HG02840 (cell line): ENCODE measurements around the gene ZNF207.
A peak's percentile ranks its signal among the peaks of the same experiment; 100 is the strongest.
"Not testable (repeated sequence)": the region's sequence is repeated elsewhere in the genome, so short reads cannot be mapped to it uniquely, and the experiment has no call there.

Experiments used
- ATAC-seq: cut with Tn5 transposase; IDR thresholded peaks from one replicate; pipeline ENCODE4 v1.9.1; 2021; ENCODE audit warnings: mild to moderate bottlenecking, moderate library complexity, moderate number of reproducible peaks; ENCODE audit not compliant: unreplicated experiment, low FRiP score

ZNF207 gene

DNA sequence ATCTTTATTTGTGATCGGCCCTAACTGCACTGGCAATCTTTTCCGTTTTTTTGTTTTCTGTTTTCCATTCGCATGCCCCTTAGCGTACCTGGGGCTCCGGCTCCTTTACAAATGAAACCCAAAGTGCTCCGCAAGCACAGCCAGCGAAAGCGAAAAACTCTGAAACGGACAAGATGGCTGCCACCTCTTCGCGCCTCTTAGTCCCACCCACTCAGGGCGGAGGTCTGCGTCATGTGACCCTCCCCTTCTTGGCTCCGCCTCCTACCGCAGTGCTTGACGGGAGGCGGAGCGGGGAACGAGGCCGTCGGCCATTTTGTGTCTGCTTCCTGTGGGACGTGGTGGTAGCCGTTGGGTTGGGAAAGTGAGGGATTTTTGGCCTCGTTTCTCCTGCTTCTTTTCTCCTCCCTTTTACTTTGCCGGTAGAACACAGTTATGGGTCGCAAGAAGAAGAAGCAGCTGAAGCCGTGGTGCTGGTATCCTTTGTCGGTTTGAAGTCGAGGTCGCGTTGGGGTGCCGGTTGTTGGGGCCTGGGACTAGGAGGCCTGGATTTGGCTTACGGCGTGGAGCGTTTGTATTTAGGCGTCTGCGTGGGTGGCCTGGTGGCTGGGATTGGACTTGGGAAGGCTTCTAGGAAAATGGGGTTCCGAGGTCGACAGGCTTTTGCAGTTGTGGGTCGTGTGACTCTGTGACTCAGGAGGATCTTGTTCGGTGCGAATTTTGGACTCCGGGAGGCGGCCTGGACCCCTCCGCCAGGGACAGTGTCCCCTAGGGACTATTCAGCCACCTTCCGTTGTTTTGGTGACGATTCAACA, at the start of gene ZNF207:
TSS of gene ZNF207 (plus strand) at position 304 of the 812 bp plus-strand sequence. CDS start at position 433, 129 bp downstream.
- ATAC-seq, result peak; percentile 95

DNA sequence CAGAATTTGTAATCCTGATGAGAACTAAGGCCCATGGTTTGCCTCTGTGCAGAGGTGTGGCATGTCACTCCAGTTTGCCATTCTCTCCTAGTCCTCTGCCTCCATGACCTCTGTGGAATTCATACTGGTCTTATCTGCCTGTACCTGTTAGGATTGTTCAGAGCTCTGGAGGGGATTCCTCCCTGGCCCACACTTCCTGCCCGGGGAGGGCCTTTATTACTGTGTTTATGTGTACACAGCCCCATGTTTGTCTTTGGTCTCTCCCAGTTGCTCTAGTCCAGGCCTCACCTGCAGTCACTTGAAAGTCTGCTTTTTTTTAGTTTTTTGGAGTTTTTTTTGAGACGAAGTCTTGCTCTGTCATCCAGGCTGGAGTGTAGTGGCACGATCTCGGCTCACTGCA, 47.9 kb upstream of the ZNF207 start:
- no peak for ATAC-seq

DNA sequence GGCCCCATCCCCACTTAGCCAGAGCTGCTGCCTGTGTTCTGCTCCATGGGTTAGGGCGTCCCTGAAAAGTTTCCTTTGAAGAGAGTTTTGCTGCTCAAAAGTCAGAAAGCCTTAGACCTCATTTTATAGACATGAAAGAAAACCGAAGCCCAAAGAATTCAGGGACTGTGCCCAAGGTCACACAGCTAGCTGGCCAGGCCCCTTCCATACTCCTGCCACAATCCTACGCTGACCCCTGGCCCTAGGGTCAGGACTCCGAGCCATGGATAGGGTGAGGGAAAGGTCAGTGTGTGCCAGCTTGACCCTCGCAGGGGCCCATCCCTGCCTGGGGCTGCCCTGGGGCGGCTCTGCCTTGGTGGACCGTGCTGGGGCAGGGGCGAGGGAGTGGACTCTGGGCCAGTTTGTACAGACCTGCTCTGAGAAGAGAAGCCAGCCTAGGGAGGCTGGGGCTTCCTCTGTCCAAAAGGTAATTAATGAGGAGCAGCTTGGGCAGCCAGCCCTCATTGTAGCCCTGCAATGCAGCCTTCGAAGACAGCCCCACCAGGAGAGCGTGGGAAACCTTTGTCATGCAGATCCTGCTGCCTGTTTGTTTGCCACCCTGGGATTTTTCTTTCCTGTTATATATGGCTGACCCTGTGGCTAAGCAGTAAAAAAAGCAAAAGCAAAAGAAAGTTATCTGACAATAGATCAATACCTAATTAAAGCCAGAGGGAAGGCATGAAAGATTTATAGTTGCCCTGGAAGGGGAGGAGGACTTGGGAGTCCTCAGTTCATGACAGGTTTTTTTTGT, 46.9 kb upstream of the ZNF207 start:
- ATAC-seq, result no peak

DNA sequence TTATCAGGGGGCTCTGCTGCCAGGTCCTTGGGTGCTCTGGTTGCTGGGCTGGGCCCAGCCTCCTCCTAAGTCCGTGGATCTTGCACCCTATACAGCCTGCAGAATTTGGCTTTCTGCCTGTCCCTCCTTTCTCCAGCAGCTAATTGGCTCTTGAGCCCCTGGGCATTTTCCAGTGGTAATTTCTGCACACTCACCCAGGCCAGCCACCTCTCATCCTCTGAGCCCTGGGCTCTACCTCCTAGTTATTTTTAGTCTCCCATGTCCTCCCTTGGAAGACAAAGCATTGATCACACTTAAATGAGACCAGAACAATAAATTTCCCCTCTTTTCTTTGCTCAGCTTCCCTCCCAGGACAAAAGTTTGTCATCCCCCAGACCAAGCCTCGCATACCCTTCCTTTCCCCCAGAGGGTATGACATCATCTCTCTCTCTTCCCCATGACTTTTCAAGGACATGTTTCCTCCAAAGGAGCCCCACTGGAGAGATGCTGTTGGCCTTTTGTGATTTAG, 46.1 kb upstream of the ZNF207 start:
- no peak for ATAC-seq

DNA sequence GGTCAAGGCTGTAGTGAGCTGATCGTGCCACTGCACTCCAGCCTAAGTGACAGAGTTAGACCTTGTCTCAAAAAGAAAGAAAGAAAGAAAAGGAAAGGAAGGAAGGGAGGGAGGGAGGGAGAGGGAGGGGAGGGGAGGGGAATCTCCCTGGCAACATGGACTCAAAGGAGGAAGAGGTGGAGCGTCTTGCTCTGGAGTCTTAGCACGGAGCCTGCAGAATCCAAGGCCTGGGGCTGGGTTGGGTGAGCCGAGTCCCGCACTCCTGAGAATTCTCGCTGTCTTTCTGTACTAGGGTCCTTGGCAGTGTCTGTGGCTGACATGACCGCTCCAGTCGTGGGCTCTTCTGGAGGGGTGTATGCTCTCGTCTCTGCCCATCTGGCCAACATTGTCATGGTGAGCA, 44.9 kb upstream of the ZNF207 start:
- no peak for ATAC-seq

DNA sequence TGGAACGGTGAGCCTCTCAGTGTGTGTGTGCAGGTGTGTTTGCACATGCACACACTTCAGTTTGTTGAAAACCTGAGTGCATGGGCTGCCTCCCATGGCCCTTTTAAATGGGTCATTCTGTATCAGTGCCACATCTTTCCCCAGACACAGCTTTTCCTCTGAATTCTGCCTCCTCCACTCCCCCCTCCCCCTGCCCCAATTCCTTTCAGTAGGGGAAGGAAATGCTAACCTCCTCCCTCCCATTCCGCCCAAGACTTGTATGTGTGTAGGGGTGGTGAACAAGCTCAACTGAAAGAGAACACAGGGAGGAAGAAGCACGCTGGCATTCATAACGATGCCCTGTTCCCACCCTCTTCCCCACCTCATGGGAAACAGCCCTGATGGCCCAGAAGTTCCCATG, 42.3 kb upstream of the ZNF207 start:
- no peak for ATAC-seq

DNA sequence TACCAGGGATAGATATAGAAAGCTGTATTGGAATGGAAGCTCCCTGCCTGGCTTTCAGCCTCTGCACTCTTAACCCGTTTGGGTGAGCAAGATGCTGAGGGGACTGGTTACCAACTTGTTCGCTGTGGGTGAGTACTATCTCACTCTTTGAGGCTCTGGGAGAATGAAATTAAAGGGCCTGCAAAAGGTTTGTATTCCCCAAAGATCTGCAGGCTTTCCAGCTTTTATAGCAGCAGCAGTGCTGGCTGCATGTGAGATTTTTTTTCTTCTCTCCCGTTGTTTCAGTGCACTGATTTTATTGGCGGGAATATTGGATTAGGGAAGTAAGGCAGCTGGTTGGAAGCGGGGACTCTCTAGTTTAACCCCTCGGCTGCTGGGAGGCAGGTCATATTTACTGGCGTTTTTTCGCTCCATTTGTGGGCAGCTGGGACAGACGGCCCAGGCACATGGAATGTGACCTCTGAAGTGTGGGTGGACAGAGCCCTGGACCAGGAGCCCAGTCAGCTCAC, 38.9 kb upstream of the ZNF207 start:
- no peak for ATAC-seq

DNA sequence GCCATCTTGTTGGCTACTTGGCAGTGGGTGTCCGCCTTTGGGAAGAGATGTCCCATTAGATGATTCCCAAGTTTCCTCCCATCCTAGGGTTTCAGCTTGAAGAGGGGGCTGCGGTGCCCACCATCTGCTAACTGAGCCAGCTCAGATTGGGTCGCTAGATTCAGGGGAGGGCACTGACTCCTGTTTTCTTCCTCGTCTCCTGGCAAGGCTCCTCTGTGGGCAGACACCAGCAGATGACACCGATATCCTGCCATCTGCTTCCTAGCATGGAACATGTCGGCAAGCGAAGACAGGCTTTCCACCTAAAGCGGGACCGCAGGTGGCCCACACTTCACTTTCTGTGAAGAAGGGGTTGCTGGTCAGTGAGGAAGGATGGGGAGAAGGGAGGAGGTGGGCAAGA, 35.3 kb upstream of the ZNF207 start:
- no peak for ATAC-seq

DNA sequence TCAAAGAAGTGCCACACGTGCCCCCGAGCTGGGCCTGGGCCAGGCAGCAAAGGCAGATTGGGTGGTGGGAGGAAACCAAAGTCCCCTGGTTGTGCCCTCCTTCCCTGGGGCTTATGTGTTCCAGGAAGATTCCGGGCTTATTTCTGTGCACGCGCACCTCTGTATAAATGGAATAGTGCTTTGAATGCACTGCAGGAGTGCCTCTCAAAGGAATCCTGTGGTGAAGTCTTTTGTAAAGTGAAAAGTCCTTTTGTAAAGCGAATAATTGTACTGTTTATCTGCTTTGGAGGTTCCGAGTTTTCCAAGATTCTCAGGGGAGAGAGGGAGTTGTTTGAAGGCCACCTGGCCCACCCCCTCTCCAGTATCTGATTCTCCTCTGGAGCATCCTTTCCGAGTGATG, 34.8 kb upstream of the ZNF207 start:
- ATAC-seq, result no peak

DNA sequence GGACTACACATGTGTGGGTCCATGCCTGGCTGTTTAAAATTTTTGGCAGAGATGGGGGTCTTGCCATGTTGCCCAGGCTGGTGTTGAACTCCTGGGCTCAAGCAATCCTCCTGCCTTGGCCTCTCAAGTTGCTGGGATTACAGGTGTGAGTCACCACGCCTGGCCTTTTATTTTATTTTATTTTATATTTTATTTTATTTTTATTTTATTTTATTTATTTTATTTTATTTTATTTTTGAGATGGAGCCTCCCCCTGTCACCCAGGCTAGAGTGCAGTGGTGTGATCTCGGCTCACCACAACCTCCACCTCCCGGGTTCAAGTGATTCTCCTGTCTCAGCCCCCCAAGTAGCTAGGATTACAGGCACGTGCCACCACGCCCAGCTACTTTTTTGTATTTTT, 33.3 kb upstream of the ZNF207 start:
- not testable (repeated sequence) for ATAC-seq

DNA sequence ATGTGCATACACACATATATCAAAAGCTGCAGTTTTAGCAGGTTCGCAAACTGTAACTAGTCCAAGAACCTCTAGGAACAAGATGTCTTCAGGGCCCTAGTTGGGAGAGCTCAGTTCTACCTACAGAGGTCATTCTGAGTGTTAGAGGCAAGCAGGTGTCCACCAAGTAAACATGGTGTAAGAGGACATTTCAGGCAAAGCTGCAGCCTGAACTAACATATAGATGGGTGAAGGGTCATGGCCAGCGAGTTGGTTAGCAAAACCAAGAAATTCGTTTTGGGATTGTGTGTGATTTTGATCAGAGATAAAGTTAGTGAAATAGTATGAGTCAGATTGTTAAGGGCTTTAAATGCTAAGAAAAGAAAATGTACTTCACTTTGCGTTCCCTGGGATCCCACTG, 32.6 kb upstream of the ZNF207 start:
- no peak for ATAC-seq

DNA sequence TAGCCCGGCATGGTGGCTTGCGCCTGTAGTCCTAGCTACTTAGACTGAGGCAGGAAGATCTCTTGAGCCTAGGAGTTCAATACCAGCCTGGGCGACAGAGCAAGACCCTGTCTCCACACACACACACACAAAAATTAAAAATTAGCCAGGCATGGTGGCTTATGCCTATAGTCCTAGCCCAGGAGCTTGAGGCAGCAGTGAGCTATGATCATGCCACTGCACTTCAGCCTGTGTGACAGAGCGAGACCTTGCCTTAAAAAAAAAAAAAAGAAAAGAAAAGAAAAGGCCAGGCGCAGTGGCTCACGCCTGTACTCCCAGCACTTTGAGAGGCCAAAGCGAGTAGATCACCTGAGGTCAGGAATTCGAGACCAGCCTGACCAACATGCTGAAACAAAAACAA, 31.9 kb upstream of the ZNF207 start:
- ATAC-seq, result no peak

DNA sequence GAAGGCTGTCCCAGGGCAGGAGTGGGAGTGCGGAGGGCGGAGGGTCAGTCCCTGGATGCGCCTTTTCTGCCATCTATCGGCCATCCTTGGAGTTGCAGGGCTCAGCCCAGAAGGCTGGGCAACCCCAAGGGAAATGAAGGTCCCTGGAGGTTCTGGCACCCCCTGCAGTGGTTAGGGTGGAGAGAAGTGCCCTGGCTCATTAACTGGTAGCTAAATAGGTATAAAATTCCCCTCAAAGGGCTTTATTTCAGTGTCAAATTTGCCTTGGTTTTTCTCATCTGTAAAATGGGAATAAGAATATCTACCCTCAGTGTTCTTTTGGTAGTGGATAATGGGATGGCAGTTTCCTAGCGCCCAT, 30.4 kb upstream of the ZNF207 start:
- peak; percentile 59 for ATAC-seq

DNA sequence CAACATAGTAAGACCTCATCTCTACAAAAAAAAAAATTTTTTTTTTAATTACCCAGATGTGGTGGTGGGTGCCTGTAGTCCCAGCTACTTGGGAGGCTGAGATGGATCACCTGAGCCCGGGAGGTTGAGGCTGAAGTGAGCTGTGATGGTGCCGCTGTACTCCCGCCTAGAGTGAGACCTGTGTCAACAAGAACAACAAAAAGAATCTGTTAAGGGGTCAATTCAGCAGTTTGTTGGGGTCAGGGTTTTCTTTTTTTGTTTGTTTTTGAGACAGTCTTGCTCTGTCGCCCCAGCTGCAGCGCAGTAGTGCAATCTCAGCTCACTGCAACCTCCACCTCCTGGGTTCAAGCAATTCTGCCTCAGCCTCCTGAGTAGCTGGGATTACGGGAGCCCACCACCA, 29.9 kb upstream of the ZNF207 start:
- ATAC-seq, result not testable (repeated sequence)

DNA sequence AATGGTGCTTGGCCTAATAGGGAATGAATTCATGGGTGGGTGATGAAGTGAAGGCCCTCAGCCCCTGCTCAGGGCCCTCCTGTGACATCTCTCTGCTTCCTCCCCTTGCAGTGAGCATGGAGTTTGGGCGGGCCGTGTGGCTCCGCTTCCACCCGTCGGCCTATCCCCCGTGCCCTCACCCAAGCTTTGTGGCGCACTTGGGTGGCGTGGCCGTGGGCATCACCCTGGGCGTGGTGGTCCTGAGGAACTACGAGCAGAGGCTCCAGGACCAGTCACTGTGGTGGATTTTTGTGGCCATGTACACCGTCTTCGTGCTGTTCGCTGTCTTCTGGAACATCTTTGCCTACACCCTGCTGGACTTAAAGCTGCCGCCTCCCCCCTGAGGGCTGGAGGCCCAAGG, 29.1 kb upstream of the ZNF207 start:
- ATAC-seq, result no peak

DNA sequence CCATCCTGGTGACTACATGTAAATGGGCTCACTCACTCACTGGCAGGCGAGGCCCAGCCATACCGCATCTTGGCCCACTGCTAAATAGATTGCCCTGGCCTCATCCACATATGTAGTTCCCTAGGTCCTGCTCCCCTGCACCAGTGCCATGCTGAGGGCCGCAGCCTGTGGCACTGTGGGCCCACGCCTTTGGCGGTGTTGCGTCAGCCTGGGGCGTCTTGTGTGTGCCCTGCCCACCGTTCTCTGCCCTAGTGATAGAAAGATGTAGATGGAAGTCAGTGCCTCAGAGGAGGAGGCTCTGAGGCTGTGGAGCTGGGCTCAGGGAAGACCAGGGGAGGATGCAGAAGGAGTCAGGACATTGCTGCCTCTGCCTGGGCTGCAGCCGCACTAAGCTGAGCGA, 26.9 kb upstream of the ZNF207 start:
- no peak for ATAC-seq

DNA sequence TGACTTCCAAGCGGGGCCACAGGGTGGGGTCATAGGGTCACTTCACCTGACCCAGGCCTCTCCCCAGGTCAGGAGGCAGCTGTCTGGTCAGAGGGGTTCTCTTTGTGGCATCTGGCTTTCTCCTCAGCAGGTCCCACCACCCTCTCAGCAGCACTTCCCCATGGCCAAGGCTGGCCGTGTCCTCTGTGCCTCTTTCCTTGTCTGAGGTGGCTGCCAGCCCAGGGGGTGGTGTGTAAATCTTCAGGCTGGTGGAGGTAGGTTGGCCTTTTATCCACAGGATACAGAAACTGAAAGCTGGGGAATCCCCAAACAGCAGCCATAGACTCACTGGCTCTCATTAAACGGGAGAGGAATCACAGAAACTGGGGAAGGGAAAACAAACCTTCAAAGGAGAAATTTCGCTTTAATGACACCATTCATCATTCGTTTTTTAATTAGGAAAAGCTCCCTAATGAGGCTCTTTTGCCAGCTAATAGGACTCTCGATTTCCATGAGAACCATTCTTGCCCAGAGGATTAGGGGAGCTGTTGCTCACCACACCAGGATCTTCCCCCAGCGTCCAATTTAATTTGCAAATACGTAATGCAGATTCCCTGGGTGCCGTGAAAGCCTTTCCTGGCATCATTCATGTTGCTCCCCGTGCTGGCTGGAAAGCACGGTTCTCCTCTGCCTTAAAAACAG, 26.0 kb upstream of the ZNF207 start:
- ATAC-seq, result no peak

DNA sequence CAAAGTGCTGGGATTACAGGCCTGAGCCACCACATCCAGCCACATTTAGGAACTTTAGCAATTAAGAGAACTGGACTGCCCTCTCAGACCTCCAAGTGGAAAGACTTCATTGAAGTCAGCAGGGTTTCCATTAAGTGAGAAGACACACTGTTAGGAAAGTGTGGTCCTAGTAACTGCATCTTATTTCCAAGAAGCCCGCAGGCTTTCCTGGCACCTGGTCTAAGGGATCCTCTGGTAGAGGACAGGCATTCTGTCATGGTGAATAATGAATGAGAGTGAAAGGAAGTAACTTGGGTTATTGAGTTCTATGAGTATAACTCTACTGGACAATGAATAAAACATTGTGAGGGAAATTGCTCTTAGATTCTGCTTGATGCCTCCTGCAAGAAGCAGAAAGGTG, 22.0 kb upstream of the ZNF207 start:
- no peak for ATAC-seq

DNA sequence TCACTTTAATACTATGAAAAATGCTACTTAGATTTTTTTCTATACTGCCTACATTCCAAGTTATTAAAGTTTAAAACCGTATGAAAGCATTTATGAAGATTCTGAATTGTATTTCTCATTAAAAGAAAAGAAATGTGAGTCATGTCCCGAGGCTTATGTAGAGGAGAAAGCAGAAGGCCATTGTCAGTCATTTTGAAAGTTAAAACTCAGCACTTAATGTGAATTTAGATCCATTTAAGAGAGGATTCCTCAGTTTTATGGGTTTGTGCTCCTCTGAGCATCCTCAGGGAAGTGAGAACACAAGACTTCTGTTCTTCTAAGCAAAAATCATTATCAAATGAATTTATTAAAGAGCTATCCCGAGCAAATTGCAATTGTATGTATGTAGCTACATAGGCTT, 19.8 kb upstream of the ZNF207 start:
- no peak for ATAC-seq

DNA sequence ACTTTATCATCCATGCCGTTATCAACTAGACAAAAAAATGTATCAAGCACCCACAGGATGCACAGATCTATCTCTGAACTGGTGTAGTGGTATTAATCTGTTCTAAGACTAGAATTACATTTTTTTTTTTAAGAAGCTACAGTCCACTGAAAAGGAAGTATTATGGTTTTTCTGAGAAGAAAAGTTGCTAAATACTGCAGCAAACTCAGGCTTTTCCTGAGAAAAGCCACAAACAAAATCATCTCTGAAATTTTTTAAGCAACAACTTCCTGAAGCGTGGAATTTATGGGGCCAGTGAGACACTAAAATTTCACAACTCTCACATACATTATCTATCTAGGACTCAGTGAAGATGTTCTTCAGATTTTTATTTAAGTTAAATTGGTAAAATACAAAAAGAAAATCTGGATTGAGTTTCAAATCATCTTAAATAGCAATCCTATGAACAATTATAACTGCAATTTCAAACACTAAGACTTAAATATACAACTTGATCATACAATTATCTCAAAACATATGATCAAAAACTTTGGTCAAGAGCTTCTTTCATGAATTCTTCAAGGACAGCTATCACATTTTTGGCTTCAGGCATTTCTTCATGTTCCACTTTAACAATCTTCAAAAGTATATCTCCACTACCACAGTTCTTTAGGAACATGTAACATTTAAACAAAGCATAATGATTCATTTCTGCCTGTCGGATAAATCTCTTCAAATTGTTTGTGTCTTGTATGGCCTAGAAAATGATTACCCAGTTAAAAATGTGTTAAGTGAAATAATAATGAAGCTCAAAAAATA, 18.5 kb upstream of the ZNF207 start:
- no peak for ATAC-seq
